Activated T-cell treated with anti-CD3 and anti-CD28 coated beads, Interleukin-2, amount 50 U/mL, for 24 hours (primary cell): ENCODE measurements around the gene CREG2.

Experiments used
- DNase-seq: peaks from one replicate; pipeline ENCODE4 v3.0.0-alpha.2; 2020
- H3K27ac Mint-ChIP-seq: 2 replicates; pipeline ENCODE4 v1.8.0; 2020; ENCODE audit warnings: mild to moderate bottlenecking, mixed read lengths
- H3K27me3 Mint-ChIP-seq: 2 replicates; pipeline ENCODE4 v1.8.0; 2020; ENCODE audit warnings: mixed read lengths
- H3K36me3 Mint-ChIP-seq: 2 replicates; pipeline ENCODE4 v1.8.0; 2020; ENCODE audit warnings: low read depth, mixed read lengths
- H3K4me1 Mint-ChIP-seq: 2 replicates; pipeline ENCODE4 v1.8.0; 2020; ENCODE audit warnings: low read depth, mixed read lengths
- H3K4me3 Mint-ChIP-seq: 2 replicates; pipeline ENCODE4 v1.8.0; 2020; ENCODE audit warnings: mild to moderate bottlenecking, moderate library complexity, mixed read lengths
- H3K9me3 Mint-ChIP-seq: 2 replicates; pipeline ENCODE4 v1.8.0; 2020; ENCODE audit warnings: mixed read lengths

Gene CREG2

GRCh38 chr2:101371636-101372035, 15.7 kb downstream of the CREG2 start:
- no peaks in the 10 kb centered on the region for H3K36me3 Mint-ChIP-seq
- H3K9me3 Mint-ChIP-seq: peaks cover 5% of the 10 kb centered on the region
- no peak overlapping the region for H3K27ac Mint-ChIP-seq
- no peaks in the 10 kb centered on the region for H3K27me3 Mint-ChIP-seq
- DNase-seq: no peak
- no peak overlapping the region for H3K4me3 Mint-ChIP-seq
- peaks cover 10% of the 10 kb centered on the region for H3K4me1 Mint-ChIP-seq

DNA sequence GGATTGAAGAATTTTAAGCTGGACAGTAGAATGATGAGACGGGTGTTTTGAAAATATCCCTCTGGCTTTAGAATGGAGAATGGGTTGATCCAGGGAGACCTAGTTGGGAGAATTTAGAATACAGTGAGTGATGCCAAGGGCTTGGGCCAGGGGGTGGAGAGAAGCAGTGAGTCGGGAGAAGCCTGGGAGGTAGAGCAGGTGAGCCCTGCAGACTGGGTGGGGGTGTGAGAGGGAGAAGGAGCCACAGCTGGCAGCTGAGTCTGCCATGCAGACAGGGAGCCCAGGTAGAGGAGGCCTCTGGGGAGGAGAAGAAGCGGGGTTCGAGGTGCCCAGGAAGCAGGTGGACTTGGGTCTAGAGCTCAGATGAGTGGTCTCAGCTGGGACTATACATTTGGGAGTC, 18.2 kb downstream of the CREG2 start:
- Mint-ChIP-seq H3K9me3 (peaks cover 5% of the 10 kb centered on the region), H3K4me3 (no peak overlapping the region), H3K36me3 (no peaks in the 10 kb centered on the region), H3K27me3 (no peaks in the 10 kb centered on the region), H3K4me1 (no peaks in the 10 kb centered on the region), H3K27ac (no peak overlapping the region)
- DNase-seq: no peak

GRCh38 chr2:101368376-101368775, 18.9 kb downstream of the CREG2 start:
- no peak overlapping the region for H3K27ac Mint-ChIP-seq
- no peaks in the 10 kb centered on the region for H3K36me3 Mint-ChIP-seq
- no peaks in the 10 kb centered on the region for H3K27me3 Mint-ChIP-seq
- DNase-seq: no peak
- peaks cover 3% of the 10 kb centered on the region for H3K9me3 Mint-ChIP-seq
- no peaks in the 10 kb centered on the region for H3K4me1 Mint-ChIP-seq
- no peak overlapping the region for H3K4me3 Mint-ChIP-seq

DNA sequence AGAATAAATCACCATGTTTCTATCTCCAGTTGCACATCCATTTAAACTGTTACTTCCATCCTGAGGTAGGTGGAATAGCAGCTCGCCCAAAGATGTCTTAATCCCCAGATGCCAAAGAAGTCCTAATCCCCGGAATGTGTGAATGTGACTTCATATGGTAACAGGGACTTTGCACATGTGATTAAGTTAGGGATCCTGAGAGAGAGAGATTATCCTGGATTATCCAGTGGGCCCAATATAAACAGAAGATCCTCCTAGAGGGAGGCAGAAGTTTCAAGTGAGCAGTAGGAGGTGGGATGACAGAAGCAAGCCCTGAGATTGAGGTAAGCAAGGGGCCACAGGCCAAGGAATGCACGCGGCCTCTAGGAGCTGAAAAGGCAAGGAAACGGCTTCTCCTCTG, 19.8 kb downstream of the CREG2 start:
- Mint-ChIP-seq H3K9me3 (no peaks in the 10 kb centered on the region), H3K4me1 (peaks cover 1% of the 10 kb centered on the region), H3K27me3 (no peaks in the 10 kb centered on the region), H3K27ac (no peak overlapping the region), H3K4me3 (no peak overlapping the region), H3K36me3 (no peaks in the 10 kb centered on the region)
- no peak for DNase-seq

GRCh38 chr2:101364878-101365277, 22.4 kb downstream of the CREG2 start:
- no peak overlapping the region for H3K27ac Mint-ChIP-seq
- H3K4me3 Mint-ChIP-seq: no peak overlapping the region
- no peaks in the 10 kb centered on the region for H3K36me3 Mint-ChIP-seq
- H3K4me1 Mint-ChIP-seq: peaks cover 25% of the 10 kb centered on the region
- H3K27me3 Mint-ChIP-seq: no peaks in the 10 kb centered on the region
- no peaks in the 10 kb centered on the region for H3K9me3 Mint-ChIP-seq
- DNase-seq: no peak

GRCh38 chr2:101362777-101363176, 24.5 kb downstream of the CREG2 start:
- Mint-ChIP-seq H3K36me3 (no peaks in the 10 kb centered on the region), H3K27ac (no peak overlapping the region), H3K27me3 (no peaks in the 10 kb centered on the region), H3K4me1 (peaks cover 26% of the 10 kb centered on the region), H3K4me3 (no peak overlapping the region), H3K9me3 (no peaks in the 10 kb centered on the region)
- DNase-seq: no peak

DNA sequence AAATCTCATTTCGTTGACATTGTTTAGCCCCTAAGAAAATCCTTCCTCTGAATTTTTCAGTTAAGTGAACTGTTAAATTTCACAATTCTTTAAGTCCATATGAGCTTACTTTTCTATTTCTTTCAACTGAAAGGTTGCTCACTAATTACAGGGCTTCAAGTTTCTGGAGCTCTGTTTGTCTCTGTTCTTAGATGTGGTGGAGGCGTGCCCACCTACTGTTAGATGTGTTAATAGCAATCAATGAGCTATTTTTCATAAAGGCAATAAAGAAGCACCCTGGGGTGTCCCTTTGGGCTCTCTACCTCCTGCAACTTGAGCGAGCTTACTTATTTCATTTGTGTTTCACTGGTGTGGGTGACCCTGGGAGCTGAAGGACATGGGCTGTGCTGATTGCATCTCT, 25.0 kb downstream of the CREG2 start:
- Mint-ChIP-seq H3K9me3 (no peaks in the 10 kb centered on the region), H3K27me3 (no peaks in the 10 kb centered on the region), H3K36me3 (no peaks in the 10 kb centered on the region), H3K4me1 (peaks cover 26% of the 10 kb centered on the region), H3K4me3 (no peak overlapping the region), H3K27ac (no peak overlapping the region)
- DNase-seq: no peak

DNA sequence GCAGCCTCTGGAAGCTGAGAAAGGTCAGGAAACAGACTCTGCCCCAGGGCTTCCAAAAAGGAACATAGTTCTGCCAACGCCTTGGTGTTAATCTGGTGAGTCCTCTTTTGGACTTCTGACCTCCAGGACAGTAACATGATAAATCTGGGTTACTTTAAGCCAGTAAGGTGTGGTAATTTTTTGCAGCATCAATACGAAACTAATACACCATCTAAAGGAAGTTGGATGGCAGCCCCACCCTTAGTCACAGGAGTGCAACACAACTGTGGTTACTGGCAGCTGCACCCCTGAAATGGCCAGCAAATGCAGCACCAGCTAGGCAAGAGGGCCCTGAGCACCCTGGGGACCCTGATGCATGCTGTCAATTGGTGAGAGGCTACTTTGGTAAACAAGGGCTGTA, 25.8 kb downstream of the CREG2 start:
- Mint-ChIP-seq H3K4me1 (peaks cover 26% of the 10 kb centered on the region), H3K27me3 (no peaks in the 10 kb centered on the region), H3K4me3 (no peak overlapping the region), H3K36me3 (no peaks in the 10 kb centered on the region), H3K9me3 (no peaks in the 10 kb centered on the region), H3K27ac (no peak overlapping the region)
- no peak for DNase-seq

GRCh38 chr2:101361121-101361520, 26.2 kb downstream of the CREG2 start:
- H3K36me3 Mint-ChIP-seq: no peaks in the 10 kb centered on the region
- H3K27me3 Mint-ChIP-seq: no peaks in the 10 kb centered on the region
- no peak for DNase-seq
- H3K9me3 Mint-ChIP-seq: no peaks in the 10 kb centered on the region
- no peak overlapping the region for H3K4me3 Mint-ChIP-seq
- peaks cover 26% of the 10 kb centered on the region for H3K4me1 Mint-ChIP-seq
- H3K27ac Mint-ChIP-seq: no peak overlapping the region

- Mint-ChIP-seq H3K27me3 (no peaks in the 10 kb centered on the region), H3K27ac (no peak overlapping the region), H3K9me3 (no peaks in the 10 kb centered on the region), H3K4me1 (peaks cover 26% of the 10 kb centered on the region), H3K36me3 (no peaks in the 10 kb centered on the region), H3K4me3 (no peak overlapping the region)
- no peak for DNase-seq
Observed at GRCh38 chr2:101360232-101360631, 27.1 kb downstream of the CREG2 start.

- Mint-ChIP-seq H3K36me3 (no peaks in the 10 kb centered on the region), H3K4me3 (no peak overlapping the region), H3K27ac (no peak overlapping the region), H3K4me1 (peaks cover 26% of the 10 kb centered on the region), H3K27me3 (no peaks in the 10 kb centered on the region), H3K9me3 (no peaks in the 10 kb centered on the region)
- DNase-seq: no peak
Observed at GRCh38 chr2:101359410-101359954, 27.8 kb downstream of the CREG2 start.

DNA sequence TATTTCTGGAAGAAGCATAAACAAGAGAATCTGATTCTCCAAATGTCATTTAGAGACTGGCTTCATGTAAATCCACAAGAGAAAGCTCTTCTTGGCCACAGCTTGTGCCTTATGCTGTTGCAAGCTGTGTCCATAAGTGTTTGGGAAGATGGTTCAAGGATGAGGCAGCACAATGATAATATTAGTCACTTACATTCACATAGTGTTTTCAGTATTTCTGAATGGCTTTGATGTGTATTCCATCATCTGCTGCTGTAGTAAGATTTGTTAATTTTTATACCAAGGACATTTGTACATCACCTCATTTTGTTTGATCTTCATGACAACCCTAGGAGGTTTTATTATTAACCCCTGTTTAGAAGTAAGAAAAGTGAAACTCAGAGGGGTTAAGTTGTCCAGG, 29.9 kb downstream of the CREG2 start:
- Mint-ChIP-seq H3K36me3 (no peaks in the 10 kb centered on the region), H3K4me1 (peaks cover 24% of the 10 kb centered on the region), H3K27me3 (no peaks in the 10 kb centered on the region), H3K9me3 (no peaks in the 10 kb centered on the region), H3K27ac (no peak overlapping the region), H3K4me3 (no peak overlapping the region)
- DNase-seq: no peak

GRCh38 chr2:101356521-101356920, 30.8 kb downstream of the CREG2 start:
- no peak overlapping the region for H3K4me3 Mint-ChIP-seq
- no peaks in the 10 kb centered on the region for H3K27me3 Mint-ChIP-seq
- no peak overlapping the region for H3K27ac Mint-ChIP-seq
- no peaks in the 10 kb centered on the region for H3K9me3 Mint-ChIP-seq
- no peak for DNase-seq
- H3K4me1 Mint-ChIP-seq: peaks cover 15% of the 10 kb centered on the region
- no peaks in the 10 kb centered on the region for H3K36me3 Mint-ChIP-seq

- no peak for DNase-seq
- Mint-ChIP-seq H3K27me3 (no peaks in the 10 kb centered on the region), H3K27ac (no peak overlapping the region), H3K36me3 (no peaks in the 10 kb centered on the region), H3K9me3 (no peaks in the 10 kb centered on the region), H3K4me1 (peaks cover 11% of the 10 kb centered on the region), H3K4me3 (no peak overlapping the region)
Observed at GRCh38 chr2:101356055-101356454, 31.2 kb downstream of the CREG2 start.

GRCh38 chr2:101355401-101356054, 31.8 kb downstream of the CREG2 start:
- peaks cover 8% of the 10 kb centered on the region for H3K4me1 Mint-ChIP-seq
- DNase-seq: no peak
- H3K27me3 Mint-ChIP-seq: no peaks in the 10 kb centered on the region
- H3K36me3 Mint-ChIP-seq: no peaks in the 10 kb centered on the region
- H3K9me3 Mint-ChIP-seq: no peaks in the 10 kb centered on the region
- no peak overlapping the region for H3K27ac Mint-ChIP-seq
- H3K4me3 Mint-ChIP-seq: no peak overlapping the region
